GM20431 (cell line): Measurements from ENCODE around the gene TMED10.

Experiments
- in situ Hi-C: fragments of 300-500 bp; cut with MseI, MboI; formaldehyde crosslinking; loops from one replicate; pipeline ENCODE4 v1.15.0; 2020; ENCODE audit warnings: low sequenced_read_pairs; ENCODE audit not compliant: unreplicated experiment

The TMED10 gene

GRCh38 chr14:75134644-75135043 is 41.8 kb downstream of the TMED10 start:
- in situ Hi-C loops, result loop anchor here (10.0 to 25.0 kb wide), 2 partner anchors 160 to 328 kb away; no protein-coding TSS in a partner anchor

- in situ Hi-C loops, result loop anchor here (10.0 to 25.0 kb wide), 2 partner anchors 161 to 329 kb away; no protein-coding TSS in a partner anchor
Measured at GRCh38 chr14:75133597-75133996, 42.8 kb downstream of the TMED10 start.

- in situ Hi-C loops, result loop anchor here (10.0 to 25.0 kb wide), 2 partner anchors 162 to 330 kb away; no protein-coding TSS in a partner anchor
Measured at GRCh38 chr14:75132382-75133086, 43.9 kb downstream of the TMED10 start.

- in situ Hi-C loops, result loop anchor here (25.0 kb wide), 1 partner anchor 334 kb away; no protein-coding TSS in a partner anchor
Measured at GRCh38 chr14:75128596-75128990, 47.8 kb downstream of the TMED10 start.

GRCh38 chr14:75127903-75128595 is 48.4 kb downstream of the TMED10 start:
- in situ Hi-C loops, result loop anchor here (25.0 kb wide), 1 partner anchor 334 kb away; no protein-coding TSS in a partner anchor

- in situ Hi-C loops, result loop anchor here (25.0 kb wide), 1 partner anchor 335 kb away; no protein-coding TSS in a partner anchor
Measured at GRCh38 chr14:75127474-75127820, 49.0 kb downstream of the TMED10 start.

- in situ Hi-C loops, result loop anchor here (25.0 kb wide), 1 partner anchor 335 kb away; no protein-coding TSS in a partner anchor
Measured at GRCh38 chr14:75126679-75127473, 49.5 kb downstream of the TMED10 start, which contains the start of gene NEK9. Gene NEK9, minus strand, starts transcription at chr14:75127048. Its CDS starts 127 bp downstream, at chr14:75126921.

- in situ Hi-C loops, result loop anchor here (25.0 kb wide), 1 partner anchor 336 kb away; no protein-coding TSS in a partner anchor
Measured at GRCh38 chr14:75126121-75126544, 50.3 kb downstream of the TMED10 start.

GRCh38 chr14:75125617-75126016 is 50.8 kb downstream of the TMED10 start:
- in situ Hi-C loops, result loop anchor here (25.0 kb wide), 1 partner anchor 337 kb away; no protein-coding TSS in a partner anchor

- in situ Hi-C loops, result no loop called here
Measured at GRCh38 chr14:75123991-75124390, 52.4 kb downstream of the TMED10 start.

GRCh38 chr14:75121552-75121951 is 54.9 kb downstream of the TMED10 start:
- in situ Hi-C loops, result no loop called here

- in situ Hi-C loops, result no loop called here
Measured at GRCh38 chr14:75120541-75121291, 55.7 kb downstream of the TMED10 start.

- in situ Hi-C loops, result no loop called here
Measured at GRCh38 chr14:75119056-75119455, 57.4 kb downstream of the TMED10 start.

GRCh38 chr14:75113932-75114539 is 62.4 kb downstream of the TMED10 start:
- in situ Hi-C loops, result no loop called here

GRCh38 chr14:75109877-75110276 is 66.5 kb downstream of the TMED10 start:
- in situ Hi-C loops, result no loop called here

- in situ Hi-C loops, result no loop called here
Measured at GRCh38 chr14:75107186-75107585, 69.2 kb downstream of the TMED10 start.

- in situ Hi-C loops, result no loop called here
Measured at GRCh38 chr14:75101491-75101890, 74.9 kb downstream of the TMED10 start.

- in situ Hi-C loops, result no loop called here
Measured at GRCh38 chr14:75098682-75099081, 77.7 kb downstream of the TMED10 start.

- in situ Hi-C loops, result no loop called here
Measured at GRCh38 chr14:75098212-75098611, 78.2 kb downstream of the TMED10 start.
